Measurements from ENCODE around the gene SPRR2B.
"Not testable (repeated sequence)": the region's sequence is repeated elsewhere in the genome, so short reads cannot be mapped to it uniquely, and the experiment has no call there.

SPRR2B gene

GRCh38 chr1:153071511-153071910 is at the start of gene SPRR2B:
SPRR2B (minus strand) TSS chr1:153071611; CDS start chr1:153070839, 772 bp downstream.
- DNase-seq (ENCODE audit: low spot score), result no peak

DNA sequence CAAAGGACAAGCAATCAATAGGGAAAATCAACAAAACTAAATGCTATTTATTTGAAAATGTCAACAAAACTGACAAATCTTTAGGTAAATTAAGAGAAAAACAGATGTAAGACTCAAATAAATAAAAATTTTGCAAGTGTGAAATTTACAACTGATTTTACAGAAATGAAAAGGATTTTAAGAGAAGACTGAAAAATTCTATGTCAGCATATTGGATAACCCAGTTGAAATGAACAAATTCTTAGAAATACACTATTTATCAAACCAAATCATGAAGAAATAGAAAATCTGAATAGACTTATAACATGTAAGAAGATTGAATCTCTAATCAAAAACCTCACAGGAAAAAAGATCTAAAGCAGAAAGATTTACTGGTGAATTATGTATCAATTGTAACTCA is 49.5 kb upstream of the SPRR2B start:
- no peak for DNase-seq (ENCODE audit: low spot score)

- DNase-seq (ENCODE audit: low spot score), result no peak
Measured at GRCh38 chr1:153119491-153119971, 48.1 kb upstream of the SPRR2B start.

- not testable (repeated sequence) for DNase-seq (ENCODE audit: low spot score)
Measured at GRCh38 chr1:153115264-153115663, 43.9 kb upstream of the SPRR2B start.

- no peak for DNase-seq (ENCODE audit: low spot score)
Measured at GRCh38 chr1:153113416-153113815, 42.0 kb upstream of the SPRR2B start, which contains the start of gene SPRR2F. SPRR2F (minus strand) TSS chr1:153113516; CDS start chr1:153112733, 783 bp downstream.

DNA sequence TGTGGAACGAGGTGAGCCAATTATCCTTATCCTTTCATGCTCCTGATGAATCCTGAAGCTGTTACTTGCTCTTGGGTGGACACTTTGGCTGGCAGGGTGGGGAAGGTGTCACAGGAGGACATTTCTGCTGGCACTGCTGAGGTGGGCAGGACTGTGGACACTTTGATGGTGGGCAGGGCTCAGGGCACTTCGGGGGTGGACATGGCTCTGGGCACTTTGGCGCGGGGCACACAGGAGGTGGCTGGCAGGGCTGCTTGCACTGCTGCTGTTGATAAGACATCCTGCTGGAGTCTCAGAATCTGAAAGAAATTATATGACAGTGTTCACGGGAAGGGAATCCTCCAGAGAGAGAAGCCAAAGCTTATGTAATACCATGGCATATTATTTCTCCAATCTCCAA is 41.0 kb upstream of the SPRR2B start:
- not testable (repeated sequence) for DNase-seq (ENCODE audit: low spot score)

GRCh38 chr1:153100245-153100644 is 28.8 kb upstream of the SPRR2B start:
- no peak for DNase-seq (ENCODE audit: low spot score)

- no peak for DNase-seq (ENCODE audit: low spot score)
Measured at GRCh38 chr1:153099461-153100045, 28.1 kb upstream of the SPRR2B start.

GRCh38 chr1:153095764-153096163 is 24.4 kb upstream of the SPRR2B start:
- DNase-seq (ENCODE audit: low spot score), result no peak

- DNase-seq (ENCODE audit: low spot score), result no peak
Measured at GRCh38 chr1:153094426-153094825, 23.0 kb upstream of the SPRR2B start, which contains the start of gene SPRR2E. SPRR2E (minus strand) TSS chr1:153094526; CDS start chr1:153093751, 775 bp downstream.

GRCh38 chr1:153087652-153088051 is 16.2 kb upstream of the SPRR2B start:
- DNase-seq (ENCODE audit: low spot score), result no peak

DNA sequence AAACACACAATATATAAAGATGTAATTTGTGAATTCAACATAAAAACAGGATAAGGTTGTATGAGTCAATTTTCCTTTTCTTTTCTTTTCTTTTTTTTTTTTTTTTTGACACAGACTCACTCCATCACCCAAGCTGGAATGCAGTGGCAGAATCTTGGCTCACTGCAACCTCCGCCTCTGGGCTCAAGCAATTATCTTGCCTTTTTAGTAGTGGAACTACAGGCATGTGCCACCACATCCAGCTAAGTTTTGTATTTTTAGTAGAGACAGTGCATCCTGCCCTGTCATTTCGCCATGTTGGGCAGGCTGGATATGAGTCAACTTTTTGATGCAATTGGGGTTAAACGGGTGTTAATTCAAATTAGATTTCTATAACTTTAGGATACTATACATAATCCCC is 10.3 kb upstream of the SPRR2B start:
- DNase-seq (ENCODE audit: low spot score), result no peak

- no peak for DNase-seq (ENCODE audit: low spot score)
Measured at GRCh38 chr1:153072806-153073726, 1.7 kb upstream of the SPRR2B start.

DNA sequence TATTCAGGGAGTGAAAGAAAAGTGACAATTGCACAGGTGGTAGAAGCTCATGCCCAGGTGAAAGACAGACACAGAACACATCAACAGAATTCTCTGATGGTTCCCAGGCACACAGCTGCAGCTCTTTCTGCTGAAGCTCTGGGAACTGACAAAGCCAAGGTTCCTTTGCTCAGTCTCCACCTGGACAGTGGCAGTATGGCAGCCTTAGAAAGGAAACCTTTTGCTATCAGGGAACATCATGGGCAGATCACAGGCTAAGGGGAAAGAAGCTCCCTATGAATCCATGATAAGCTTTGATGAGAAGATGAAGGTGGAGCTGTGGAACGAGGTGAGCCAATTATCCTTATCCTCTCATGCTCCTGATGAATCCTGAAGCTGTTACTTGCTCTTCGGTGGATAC is 1.2 kb downstream of the SPRR2B start:
- no peak for DNase-seq (ENCODE audit: low spot score)

DNA sequence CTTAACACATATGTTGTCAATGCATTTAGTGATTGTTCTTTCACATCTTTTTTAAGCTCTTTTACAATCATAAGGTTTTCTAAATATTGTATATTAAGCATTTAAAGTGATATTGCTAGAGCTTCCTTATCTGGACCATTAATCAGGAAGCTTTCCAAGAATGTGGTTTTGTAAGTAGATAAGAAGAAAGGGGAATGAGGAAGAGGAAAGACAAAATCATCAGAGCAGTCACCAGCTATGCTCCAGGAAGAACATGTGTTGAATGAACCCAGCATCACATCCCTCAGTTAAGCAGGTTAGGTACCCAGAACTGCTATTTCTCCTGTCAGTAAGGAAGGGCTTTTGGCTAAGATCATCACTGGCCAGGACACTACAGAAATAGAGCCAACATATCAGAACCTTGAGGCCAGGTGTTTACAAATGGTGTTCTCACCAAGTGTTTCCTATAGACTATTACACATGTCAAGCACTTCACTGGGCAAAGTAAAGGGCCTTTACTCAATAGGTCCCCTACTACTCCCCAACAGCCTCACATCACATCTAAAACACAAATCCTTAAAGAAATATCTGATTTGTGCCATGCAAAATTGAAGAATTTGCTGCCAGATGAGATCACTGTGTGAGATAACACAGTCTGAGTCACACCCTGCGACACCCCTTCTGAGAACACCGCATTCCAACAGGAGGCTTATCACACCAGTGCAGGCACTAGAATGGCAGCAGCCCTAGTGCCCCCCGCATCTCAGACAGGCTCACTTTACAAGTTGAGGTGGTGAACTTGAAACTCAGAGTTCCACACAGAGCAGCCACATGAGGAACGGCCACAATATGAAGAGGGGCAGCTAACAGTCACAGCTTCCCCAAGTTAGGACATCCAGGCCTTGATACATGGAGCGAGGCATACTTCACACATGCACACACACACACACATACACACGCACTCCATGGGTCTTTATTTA is 12.3 kb downstream of the SPRR2B start:
- no peak for DNase-seq (ENCODE audit: low spot score)

GRCh38 chr1:153058154-153058553 is 13.3 kb downstream of the SPRR2B start:
- no peak for DNase-seq (ENCODE audit: low spot score)

DNA sequence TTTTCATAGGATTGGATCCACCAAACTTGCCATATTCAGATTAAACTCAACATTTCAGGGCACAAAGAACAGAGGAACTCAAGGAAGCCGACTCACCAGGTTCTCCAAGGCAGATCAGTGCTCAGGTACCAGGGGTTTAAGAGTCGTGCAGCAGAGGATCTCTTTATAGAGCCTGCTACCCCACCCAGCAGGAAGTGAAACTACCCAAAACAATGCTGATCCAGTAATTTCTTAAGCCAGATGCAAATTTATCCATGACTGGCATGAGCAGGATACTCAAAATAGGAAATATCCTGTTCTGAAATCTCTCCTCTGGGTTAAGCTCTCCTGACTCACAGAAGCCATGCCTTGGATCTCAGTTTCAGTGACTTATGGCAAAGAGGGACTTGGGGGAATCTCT is 14.0 kb downstream of the SPRR2B start, which contains the start of gene SPRR2A:
SPRR2A (minus strand) TSS at position 138 of the 400 bp plus-strand sequence. CDS start 777 bp downstream, outside the sequence.
- no peak for DNase-seq (ENCODE audit: low spot score)

GRCh38 chr1:153056111-153056510 is 15.3 kb downstream of the SPRR2B start:
- DNase-seq (ENCODE audit: low spot score), result not testable (repeated sequence)

GRCh38 chr1:153049211-153049610 is 22.2 kb downstream of the SPRR2B start:
- no peak for DNase-seq (ENCODE audit: low spot score)

- no peak for DNase-seq (ENCODE audit: low spot score)
Measured at GRCh38 chr1:153040950-153041631, 30.3 kb downstream of the SPRR2B start, which contains the start of gene SPRR2D. SPRR2D (minus strand) TSS chr1:153041120; CDS start chr1:153040346, 774 bp downstream.

DNA sequence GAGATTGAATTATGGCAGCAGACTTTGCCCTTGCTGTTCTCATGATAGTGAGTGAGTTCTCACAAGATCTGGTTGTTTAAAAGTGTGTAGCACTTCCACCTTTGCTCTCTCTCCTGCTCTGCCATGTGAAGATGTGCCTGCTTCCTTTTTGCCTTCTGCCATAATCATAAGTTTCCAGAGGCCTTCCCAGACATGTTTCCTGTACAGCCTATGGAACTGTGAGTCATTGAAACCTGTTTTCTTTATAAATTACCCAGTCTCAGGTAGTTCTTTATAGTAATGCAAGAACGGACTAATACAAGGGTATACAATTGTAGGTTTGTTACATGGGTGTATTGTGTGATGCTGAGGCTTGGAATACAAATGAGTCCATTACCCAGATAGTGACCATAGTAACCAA is 36.2 kb downstream of the SPRR2B start:
- no peak for DNase-seq (ENCODE audit: low spot score)
